ENCODE measurements around the gene PARS2. TPM values are rescaled to one million over a fixed set of nuclear protein-coding genes. Genes with fewer than 3 reads are reported as not detected.

PARS2 gene
- total RNA-seq, 1 experiment from 2014 or later, result 10.3 TPM

GRCh38 chr1:54736685-54737084, 27.6 kb downstream of the PARS2 start:
- DNase-seq (ENCODE audit: low read depth), result no peak

- DNase-seq (ENCODE audit: low read depth), result no peak
Observed at GRCh38 chr1:54728027-54728426, 36.3 kb downstream of the PARS2 start.

GRCh38 chr1:54724771-54725170, 39.6 kb downstream of the PARS2 start:
- DNase-seq (ENCODE audit: low read depth), result no peak

GRCh38 chr1:54723985-54724384, 40.3 kb downstream of the PARS2 start:
- DNase-seq (ENCODE audit: low read depth), result no peak

- peak; percentile 58 for DNase-seq (ENCODE audit: low read depth)
Observed at GRCh38 chr1:54721719-54722118, 42.6 kb downstream of the PARS2 start.

GRCh38 chr1:54716299-54717047, 47.9 kb downstream of the PARS2 start:
- DNase-seq (ENCODE audit: low read depth), result peak; percentile 53

GRCh38 chr1:54715493-54716298, 48.6 kb downstream of the PARS2 start, which contains the start of gene TTC4:
Gene TTC4 (plus strand): TSS chr1:54715861. CDS start chr1:54715909, 48 bp downstream.
- DNase-seq (ENCODE audit: low read depth), result peak; percentile 76

GRCh38 chr1:54714881-54715492, 49.3 kb downstream of the PARS2 start:
- DNase-seq (ENCODE audit: low read depth), result no peak

- DNase-seq (ENCODE audit: low read depth), result no peak
Observed at GRCh38 chr1:54711536-54711935, 52.8 kb downstream of the PARS2 start.

- DNase-seq (ENCODE audit: low read depth), result no peak
Observed at GRCh38 chr1:54710841-54711240, 53.5 kb downstream of the PARS2 start.

- no peak for DNase-seq (ENCODE audit: low read depth)
Observed at GRCh38 chr1:54710434-54710833, 53.9 kb downstream of the PARS2 start.

- DNase-seq (ENCODE audit: low read depth), result no peak
Observed at GRCh38 chr1:54709547-54710292, 54.6 kb downstream of the PARS2 start.

- no peak for DNase-seq (ENCODE audit: low read depth)
Observed at GRCh38 chr1:54708385-54708784, 55.9 kb downstream of the PARS2 start.

Other genes with a start within 250 kb of the PARS2 start
- 0.64 and 0.66 TPM in 2 replicates for gene ACOT11, start 216.3 kb downstream of the PARS2 start, total RNA-seq (2014; rRNA removed; shearing (Covaris generic))
- not detected in 2 replicates for gene FAM151A, start 141.0 kb downstream of the PARS2 start, total RNA-seq (2014; rRNA removed; shearing (Covaris generic))
- gene MROH7, start 122.7 kb downstream of the PARS2 start, total RNA-seq (2014; rRNA removed; shearing (Covaris generic)), result not detected in 2 replicates
- gene TTC4, start 48.7 kb downstream of the PARS2 start, total RNA-seq (2014; rRNA removed; shearing (Covaris generic)), result 30.1 and 31.9 TPM in 2 replicates
- gene TTC22, start 36.8 kb upstream of the PARS2 start, total RNA-seq (2014; rRNA removed; shearing (Covaris generic)), result 0.15 TPM in 1 of 2 replicates, not detected in the other
- gene DHCR24, start 122.7 kb upstream of the PARS2 start, total RNA-seq (2014; rRNA removed; shearing (Covaris generic)), result 184 and 227 TPM in 2 replicates
- gene TMEM61, start 216.1 kb upstream of the PARS2 start, total RNA-seq (2014; rRNA removed; shearing (Covaris generic)), result not detected in 2 replicates
- gene BSND, start 234.4 kb upstream of the PARS2 start, total RNA-seq (2014; rRNA removed; shearing (Covaris generic)), result not detected in 2 replicates

Measured in M059J (cell line).